Mesodermal cell (in vitro differentiated cells): ENCODE results near the gene AGPS.

Experiments used
- H3K27ac ChIP-seq: 2 replicates; pipeline ENCODE4 v1.7.0; 2013; ENCODE audit warnings: mild to moderate bottlenecking, low read depth, low read length, moderate library complexity; ENCODE audit not compliant: severe bottlenecking
- H3K36me3 ChIP-seq: 2 replicates; pipeline ENCODE4 v1.7.1; 2013; ENCODE audit warnings: mild to moderate bottlenecking, low read length, moderate library complexity; ENCODE audit not compliant: control insufficient read depth, insufficient read depth
- H3K4me1 ChIP-seq: one replicate; pipeline ENCODE4 v1.7.1; 2013; ENCODE audit warnings: mild to moderate bottlenecking, low read length; ENCODE audit not compliant: insufficient read depth, control insufficient read depth, poor library complexity, severe bottlenecking
- H3K4me3 ChIP-seq: 2 replicates; pipeline ENCODE4 v1.7.0; 2013; ENCODE audit warnings: low read length, control low read depth, mild to moderate bottlenecking; ENCODE audit not compliant: insufficient read depth, poor library complexity, severe bottlenecking; ENCODE audit errors: extremely low read depth
- H3K9me3 ChIP-seq: 2 replicates; pipeline ENCODE4 v1.7.1; 2013; ENCODE audit warnings: mild to moderate bottlenecking, low read length, moderate library complexity; ENCODE audit not compliant: control insufficient read depth
- WGBS, 2 experiments: methylation state at CpG; one replicate each; pipeline ENCODE4 v1.1.5; 2013; ENCODE audit warnings: missing lambda C conversion rate in 2 of 2; ENCODE audit not compliant: insufficient coverage in 2 of 2; 5-methylcytosine and 5-hydroxymethylcytosine counted together

Gene AGPS

GRCh38 chr2:177586154-177586553 lies 193.6 kb downstream of the AGPS start:
- WGBS, 2 experiments, result no CpG with 5 or more reads among the region's 1 CpG
- Histone ChIP-seq H3K36me3 (no peaks in the 10 kb centered on the region), H3K4me1 (no peaks in the 10 kb centered on the region), H3K9me3 (no peaks in the 10 kb centered on the region), H3K4me3 (no peak overlapping the region), H3K27ac (no peak overlapping the region)

- Histone ChIP-seq H3K4me1 (no peaks in the 10 kb centered on the region), H3K36me3 (no peaks in the 10 kb centered on the region), H3K4me3 (no peak overlapping the region), H3K9me3 (no peaks in the 10 kb centered on the region), H3K27ac (no peak overlapping the region)
- WGBS, 2 experiments, result 100% methylated on average over 1 of the region's 1 CpG; no CpG with 5 or more reads in 1 of the 2 experiments
Observed at GRCh38 chr2:177587371-177587770, 194.8 kb downstream of the AGPS start.

GRCh38 chr2:177588671-177589070 lies 196.1 kb downstream of the AGPS start:
- H3K4me3 ChIP-seq, result no peak overlapping the region
- H3K9me3 ChIP-seq, result no peaks in the 10 kb centered on the region
- no peak overlapping the region for H3K27ac ChIP-seq
- WGBS, 2 experiments, result 80 to 100% methylated on average over 1 to 2 of the region's 3 CpGs
- no peaks in the 10 kb centered on the region for H3K4me1 ChIP-seq
- no peaks in the 10 kb centered on the region for H3K36me3 ChIP-seq

GRCh38 chr2:177589186-177589585 lies 196.6 kb downstream of the AGPS start:
- Histone ChIP-seq H3K9me3 (no peaks in the 10 kb centered on the region), H3K27ac (no peak overlapping the region), H3K4me3 (no peak overlapping the region), H3K36me3 (no peaks in the 10 kb centered on the region), H3K4me1 (no peaks in the 10 kb centered on the region)
- WGBS, 2 experiments, result 83% methylated on average over 1 of the region's 1 CpG

GRCh38 chr2:177592397-177592796 lies 199.8 kb downstream of the AGPS start:
- Histone ChIP-seq H3K36me3 (no peaks in the 10 kb centered on the region), H3K4me1 (no peaks in the 10 kb centered on the region), H3K9me3 (no peaks in the 10 kb centered on the region), H3K4me3 (no peak overlapping the region), H3K27ac (no peak overlapping the region)
- 94 to 100% methylated on average over 2 of the region's 2 CpGs for WGBS, 2 experiments

GRCh38 chr2:177592945-177593344 lies 200.4 kb downstream of the AGPS start:
- H3K9me3 ChIP-seq, result no peaks in the 10 kb centered on the region
- H3K4me3 ChIP-seq, result no peak overlapping the region
- no peak overlapping the region for H3K27ac ChIP-seq
- no peaks in the 10 kb centered on the region for H3K4me1 ChIP-seq
- H3K36me3 ChIP-seq, result no peaks in the 10 kb centered on the region

- H3K9me3 ChIP-seq, result no peaks in the 10 kb centered on the region
- H3K4me3 ChIP-seq, result no peak overlapping the region
- no peak overlapping the region for H3K27ac ChIP-seq
- H3K36me3 ChIP-seq, result no peaks in the 10 kb centered on the region
- H3K4me1 ChIP-seq, result no peaks in the 10 kb centered on the region
- 88% methylated on average over 2 of the region's 3 CpGs; no CpG with 5 or more reads in 1 of the 2 experiments for WGBS, 2 experiments
Observed at GRCh38 chr2:177593402-177593801, 200.8 kb downstream of the AGPS start.
